GM13977 (cell line): ENCODE data around the gene NGEF.

ENCODE experiments used
- DNase-seq: peaks from one replicate; pipeline ENCODE4 v3.0.0; 2012; ENCODE audit warnings: low spot score
- in situ Hi-C: fragments of 300-500 bp; cut with MboI; formaldehyde crosslinking; loops from one replicate; pipeline ENCODE4 v1.12.0; 2022; ENCODE audit warnings: low sequenced_read_pairs, low pct_unique_long_range_greater_than_20kb, mixed read lengths, inconsistent platforms; ENCODE audit not compliant: unreplicated experiment
- TF ChIP-seq, protein P1 (sequence below): IDR thresholded peaks from 2 replicates; pipeline ENCODE4 v1.5.1; 2012; ENCODE audit warnings: mild to moderate bottlenecking, control low read depth; ENCODE audit not compliant: insufficient read depth; ENCODE audit errors: extremely low read depth, missing control alignments

The NGEF gene

DNA sequence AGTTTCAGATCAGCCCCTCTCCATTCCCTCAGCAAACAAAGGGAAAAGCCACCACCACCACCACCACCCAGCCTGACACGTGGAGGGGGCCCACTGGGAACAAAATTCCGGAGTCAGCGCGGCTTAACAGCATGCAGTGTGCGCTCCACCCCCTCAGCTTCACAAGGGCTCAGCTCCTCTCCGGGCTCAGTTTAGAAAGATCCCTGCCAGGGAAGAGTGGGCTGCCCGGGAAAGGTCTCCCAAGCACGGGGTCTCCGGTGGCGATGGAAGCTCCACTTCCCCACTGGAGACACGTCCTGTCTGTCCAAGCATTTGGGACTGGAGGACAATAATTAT, 87.3 kb downstream of the NGEF start:
- in situ Hi-C loops = no loop called here
- no peak for DNase-seq
- TF ChIP-seq, protein P1, sequence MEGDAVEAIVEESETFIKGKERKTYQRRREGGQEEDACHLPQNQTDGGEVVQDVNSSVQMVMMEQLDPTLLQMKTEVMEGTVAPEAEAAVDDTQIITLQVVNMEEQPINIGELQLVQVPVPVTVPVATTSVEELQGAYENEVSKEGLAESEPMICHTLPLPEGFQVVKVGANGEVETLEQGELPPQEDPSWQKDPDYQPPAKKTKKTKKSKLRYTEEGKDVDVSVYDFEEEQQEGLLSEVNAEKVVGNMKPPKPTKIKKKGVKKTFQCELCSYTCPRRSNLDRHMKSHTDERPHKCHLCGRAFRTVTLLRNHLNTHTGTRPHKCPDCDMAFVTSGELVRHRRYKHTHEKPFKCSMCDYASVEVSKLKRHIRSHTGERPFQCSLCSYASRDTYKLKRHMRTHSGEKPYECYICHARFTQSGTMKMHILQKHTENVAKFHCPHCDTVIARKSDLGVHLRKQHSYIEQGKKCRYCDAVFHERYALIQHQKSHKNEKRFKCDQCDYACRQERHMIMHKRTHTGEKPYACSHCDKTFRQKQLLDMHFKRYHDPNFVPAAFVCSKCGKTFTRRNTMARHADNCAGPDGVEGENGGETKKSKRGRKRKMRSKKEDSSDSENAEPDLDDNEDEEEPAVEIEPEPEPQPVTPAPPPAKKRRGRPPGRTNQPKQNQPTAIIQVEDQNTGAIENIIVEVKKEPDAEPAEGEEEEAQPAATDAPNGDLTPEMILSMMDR = no peak

DNA sequence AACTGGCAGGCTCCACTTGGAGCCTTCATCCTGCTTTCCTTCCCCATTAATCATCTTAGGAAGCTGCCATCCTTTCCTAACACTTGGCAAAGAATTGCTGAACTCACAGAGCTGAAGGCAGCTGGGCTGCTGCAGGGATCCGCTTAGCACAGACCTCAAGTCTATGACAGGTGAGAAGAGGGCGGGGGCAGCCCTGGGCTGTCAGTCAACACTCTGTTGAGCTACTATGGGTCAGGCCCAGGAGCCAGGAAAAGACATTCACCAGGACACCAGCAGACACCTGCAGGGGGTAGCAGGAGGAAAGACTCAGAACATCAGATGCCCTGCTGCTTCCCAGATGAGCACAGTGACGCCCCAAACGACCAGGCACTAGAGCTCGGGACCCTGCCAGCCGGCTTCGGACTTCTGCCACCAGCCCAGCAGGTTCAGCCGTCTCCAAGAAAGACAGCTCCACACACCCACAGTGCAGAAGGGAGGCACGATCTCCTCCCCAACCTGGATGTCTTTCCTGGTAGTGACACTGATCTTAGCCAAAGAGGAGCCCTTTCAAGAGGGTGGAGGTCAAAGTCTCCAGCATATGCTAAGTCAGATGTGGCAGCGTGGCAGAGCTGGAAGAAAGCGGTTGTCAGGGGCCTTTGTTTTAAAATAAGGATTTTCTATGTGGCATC, 87.8 kb downstream of the NGEF start:
- no peak for DNase-seq
- TF ChIP-seq, protein P1 = no peak
- in situ Hi-C loops = no loop called here

GRCh38 chr2:232924433-232924832, 88.6 kb downstream of the NGEF start:
- TF ChIP-seq, protein P1 = no peak
- peak; percentile 8 for DNase-seq
- in situ Hi-C loops = no loop called here

- TF ChIP-seq, protein P1 = no peak
- in situ Hi-C loops = no loop called here
Measured at GRCh38 chr2:232920760-232921159, 92.3 kb downstream of the NGEF start.

DNA sequence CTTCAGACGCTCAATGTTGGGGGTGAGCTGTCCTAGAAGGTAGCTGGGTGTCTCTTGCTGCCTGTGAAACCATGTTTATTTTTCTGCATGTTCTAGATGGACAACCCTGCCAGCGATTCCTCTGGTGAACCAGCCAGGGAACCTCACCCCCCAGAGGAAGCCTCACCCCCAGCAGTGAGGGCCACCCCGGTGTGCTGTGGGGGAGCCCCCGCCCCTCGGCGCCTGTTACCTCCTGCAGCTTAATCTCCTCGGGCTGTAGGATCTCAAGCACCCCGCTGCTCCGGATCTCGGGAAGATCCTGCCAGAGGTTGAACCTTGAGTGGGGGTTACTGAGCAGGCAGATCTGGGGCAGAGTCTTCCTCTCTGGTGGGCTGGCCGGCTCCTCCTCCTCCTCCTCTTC, 93.0 kb downstream of the NGEF start:
- TF ChIP-seq, protein P1 = no peak
- in situ Hi-C loops = no loop called here
- no peak for DNase-seq

More at GRCh38 chr2:232920760-232921159, 92.3 kb downstream of the NGEF start:
- DNase-seq = no peak

- in situ Hi-C loops = no loop called here
- no peak for DNase-seq
- TF ChIP-seq, protein P1 = no peak
Measured at GRCh38 chr2:232919141-232919540, 93.9 kb downstream of the NGEF start.
